Esophagus squamous epithelium (tissue), 5 donors: ENCODE measurements around the gene EPHA8. TPM values are rescaled to one million over a fixed set of nuclear protein-coding genes. Genes with fewer than 3 reads are reported as not detected.

Experiments
- DNase-seq: peaks from one replicate; lab custom pipeline; 2025; lab: John Stamatoyannopoulos, UW
- H3K27ac ChIP-seq, 4 donors: fragments of 200-600 bp; sonication (generic); one replicate each; pipeline ENCODE4 v1.5.1; 2016 to 2019; ENCODE audit warnings: mild to moderate bottlenecking in 1 of 4
- H3K27me3 ChIP-seq, 4 donors: fragments of 200-600 bp; sonication (generic); 1 replicate in 3 of 4; 2 replicates in 1 of 4; pipeline versions ENCODE4 v1.5.1 to v1.6.0; 2017 to 2021; ENCODE audit warnings: antibody characterized with exemption in 1 of 4
- H3K36me3 ChIP-seq, 3 donors: fragments of 200-600 bp; sonication (generic); one replicate each; pipeline ENCODE4 v1.5.1; 2016 to 2019
- H3K4me1 ChIP-seq, 3 donors: fragments of 200-600 bp; sonication (generic); one replicate each; pipeline ENCODE4 v1.5.1; 2017 to 2019
- H3K4me3 ChIP-seq, 4 donors: fragments of 200-600 bp; sonication (generic); 1 replicate in 3 of 4; 2 replicates in 1 of 4; pipeline ENCODE4 v1.5.1; 2016 to 2019; ENCODE audit warnings: mild to moderate bottlenecking in 2 of 4, moderate library complexity in 1 of 4
- H3K9me3 ChIP-seq, 3 donors: fragments of 200-600 bp; sonication (generic); one replicate each; pipeline ENCODE4 v1.5.1; 2016 to 2019
- CTCF ChIP-seq, 6 experiments: fragments of 450-650 bp in 4 of 6; fragments of 200-600 bp in 2 of 6; sonication (generic) in 2 of 6; IDR thresholded peaks; one replicate each; pipeline ENCODE4 v1.5.1; 2016 to 2019; ENCODE audit warnings: antibody characterized with exemption in 6 of 6, mild to moderate bottlenecking in 4 of 6, moderate library complexity in 4 of 6
- POLR2A ChIP-seq, 4 donors: fragments of 450-650 bp; IDR thresholded peaks; one replicate each; pipeline ENCODE4 v1.6.1; 2017; ENCODE audit warnings: antibody characterized with exemption in 4 of 4, mild to moderate bottlenecking in 4 of 4, moderate library complexity in 3 of 4
- WGBS, 2 donors: methylation state at CpG; one replicate each; pipeline ENCODE4 v1.1.5; 2018; 5-methylcytosine and 5-hydroxymethylcytosine counted together
- intact Hi-C: fragments of 100-400 bp; cut with DNase I; formaldehyde crosslinking; loops from one replicate; pipeline ENCODE4 v1.15.0; 2022
- total RNA-seq, 4 donors: library from RNA; depleted of rRNA; stranded (reverse); fragments of >200 nt; gene quantifications; one replicate each; pipeline ENCODE4 v1.1.0, GENCODE V29; 2016
- donor health status: DM: yes; HTN: yes; CAD: no.

Gene EPHA8
- total RNA-seq, 4 donors from 2014 or later = 0.19 to 0.44 TPM; not detected in 2

DNA sequence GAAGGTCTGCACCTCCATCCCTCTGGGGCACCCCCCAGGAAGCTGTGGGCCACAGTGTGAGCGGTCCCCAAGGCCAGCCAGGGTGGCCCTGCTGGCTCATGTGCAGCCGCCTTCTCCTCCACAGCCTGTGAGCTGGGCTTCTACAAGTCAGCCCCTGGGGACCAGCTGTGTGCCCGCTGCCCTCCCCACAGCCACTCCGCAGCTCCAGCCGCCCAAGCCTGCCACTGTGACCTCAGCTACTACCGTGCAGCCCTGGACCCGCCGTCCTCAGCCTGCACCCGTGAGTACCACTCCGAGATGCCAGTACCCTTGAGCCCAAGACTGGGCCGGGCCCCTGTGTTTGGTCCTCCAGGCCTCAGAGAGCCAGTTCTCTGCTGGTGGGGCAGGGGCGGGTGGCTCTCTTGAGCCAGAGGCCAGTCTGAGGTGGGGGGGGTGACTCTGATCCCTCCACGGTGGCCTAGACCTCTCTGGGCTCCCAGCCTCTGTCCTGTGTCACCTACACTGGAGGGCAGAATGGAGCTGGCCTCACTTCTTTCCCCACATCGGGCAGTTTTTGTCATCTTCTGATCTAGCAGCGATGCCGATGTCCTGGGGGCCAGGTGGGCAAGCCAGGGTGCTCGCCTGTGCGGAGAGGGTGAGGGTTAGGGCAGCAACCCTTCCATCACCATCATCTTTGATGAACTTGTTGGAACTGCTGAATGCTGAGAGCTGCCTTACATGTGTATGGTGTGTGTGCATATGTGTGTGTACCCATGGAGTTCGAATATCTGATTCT, 23.3 kb downstream of the EPHA8 start:
- WGBS, 2 donors = 75 to 86% methylated on average over 2 to 7 of the region's 19 CpGs
- TF ChIP-seq CTCF (IDR thresholded peaks at IDR 0.05) (no peak), POLR2A (IDR thresholded peaks at IDR 0.05) (no peak)
- peaks cover 0 to 75% (median 0%) of the 10 kb centered on the region in 4 donors for H3K27me3 ChIP-seq
- H3K4me3 ChIP-seq = no peak overlapping the region
- H3K36me3 ChIP-seq = no peaks in the 10 kb centered on the region
- intact Hi-C loops = no loop called here
- no peak for DNase-seq
- no peaks in the 10 kb centered on the region for H3K9me3 ChIP-seq
- H3K4me1 ChIP-seq = no peaks in the 10 kb centered on the region
- H3K27ac ChIP-seq = no peak overlapping the region

- peaks cover 0 to 82% (median 0%) of the 10 kb centered on the region in 4 donors for H3K27me3 ChIP-seq
- intact Hi-C loops = no loop called here
- WGBS, 2 donors = 58 to 66% methylated on average over 4 of the region's 7 CpGs
- no peak overlapping the region for H3K4me3 ChIP-seq
- no peak for DNase-seq
- H3K4me1 ChIP-seq = no peaks in the 10 kb centered on the region
- H3K27ac ChIP-seq = no peak overlapping the region
- no peaks in the 10 kb centered on the region for H3K9me3 ChIP-seq
- TF ChIP-seq CTCF (IDR thresholded peaks at IDR 0.05) (no peak), POLR2A (IDR thresholded peaks at IDR 0.05) (no peak)
- no peaks in the 10 kb centered on the region for H3K36me3 ChIP-seq
Observed at GRCh38 chr1:22587247-22587646, 24.0 kb downstream of the EPHA8 start.

- intact Hi-C loops = no loop called here
- DNase-seq = no peak
- WGBS, 2 donors = 77 to 100% methylated on average over 1 to 6 of the region's 24 CpGs
Observed at GRCh38 chr1:22588899-22589422, 25.7 kb downstream of the EPHA8 start.

DNA sequence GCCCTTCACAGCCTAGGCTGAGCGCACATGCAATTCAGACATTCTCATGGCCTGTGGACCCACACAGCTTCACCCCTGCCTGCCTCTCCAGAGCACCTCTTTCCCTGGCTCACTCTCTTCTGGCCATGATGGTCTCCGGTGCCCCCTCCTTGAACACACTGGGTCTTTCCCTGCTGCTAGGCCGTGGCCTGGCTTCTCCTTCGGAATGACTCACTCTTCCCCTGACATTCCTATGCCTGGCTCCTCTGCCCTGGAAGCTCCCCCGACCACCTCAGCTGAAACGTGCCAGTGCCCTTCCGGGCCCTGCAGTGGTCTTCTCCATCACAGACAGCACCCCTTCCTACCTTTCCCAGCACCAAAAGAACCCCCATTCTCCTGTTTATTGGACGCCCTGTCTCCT, 28.3 kb downstream of the EPHA8 start:
- H3K4me1 ChIP-seq = no peaks in the 10 kb centered on the region
- H3K27ac ChIP-seq = no peak overlapping the region
- H3K4me3 ChIP-seq = no peak overlapping the region
- 59 to 73% methylated on average over 8 of the region's 8 CpGs for WGBS, 2 donors
- DNase-seq = no peak
- peaks cover 0 to 94% (median 0%) of the 10 kb centered on the region in 4 donors for H3K27me3 ChIP-seq
- TF ChIP-seq POLR2A (IDR thresholded peaks at IDR 0.05) (no peak), CTCF (IDR thresholded peaks at IDR 0.05) (no peak)
- no peaks in the 10 kb centered on the region for H3K36me3 ChIP-seq
- no peaks in the 10 kb centered on the region for H3K9me3 ChIP-seq
- intact Hi-C loops = no loop called here

More at GRCh38 chr1:22588899-22589422, 25.7 kb downstream of the EPHA8 start:
- Histone ChIP-seq H3K4me3 (no peak overlapping the region), H3K36me3 (no peaks in the 10 kb centered on the region), H3K9me3 (no peaks in the 10 kb centered on the region), H3K27me3 (peaks cover 0 to 94% (median 0%) of the 10 kb centered on the region in 4 donors), H3K4me1 (no peaks in the 10 kb centered on the region), H3K27ac (no peak overlapping the region)
- TF ChIP-seq POLR2A (IDR thresholded peaks at IDR 0.05) (no peak), CTCF (IDR thresholded peaks at IDR 0.05) (no peak)

DNA sequence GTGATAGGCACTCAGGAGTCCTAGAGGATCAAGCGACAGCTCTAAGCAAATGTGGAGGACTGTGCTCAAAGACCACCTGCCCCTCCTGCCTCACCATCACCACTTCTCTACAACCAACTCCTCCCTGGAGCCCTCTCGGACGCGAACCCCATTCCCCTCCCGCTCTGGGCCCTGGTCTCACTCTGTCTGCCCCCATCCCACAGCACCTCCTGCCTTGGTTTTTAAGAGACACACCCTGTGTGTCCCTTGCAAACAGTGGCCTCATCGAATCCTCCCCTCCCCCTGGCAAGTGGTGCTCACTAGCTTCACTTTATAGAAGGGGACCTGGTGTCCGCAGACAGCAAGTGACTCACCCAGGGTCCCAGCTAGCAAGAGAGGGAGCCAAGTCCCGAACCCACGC, 28.8 kb downstream of the EPHA8 start:
- 72 to 86% methylated on average over 5 to 9 of the region's 9 CpGs for whole genome bisulfite sequencing, 2 donors

More for the DNA sequence above, 28.8 kb downstream of the EPHA8 start:
- peaks cover 0 to 91% (median 0%) of the 10 kb centered on the region in 4 donors for H3K27me3 ChIP-seq
- no peak overlapping the region for H3K4me3 ChIP-seq
- no peak for DNase-seq
- H3K27ac ChIP-seq = no peak overlapping the region
- no peaks in the 10 kb centered on the region for H3K36me3 ChIP-seq
- no peaks in the 10 kb centered on the region for H3K9me3 ChIP-seq
- no peaks in the 10 kb centered on the region for H3K4me1 ChIP-seq
- intact Hi-C loops = no loop called here
- no peak for TF ChIP-seq CTCF (IDR thresholded peaks at IDR 0.05)
- no peak for TF ChIP-seq POLR2A (IDR thresholded peaks at IDR 0.05)
